Bronchial epithelial cell (primary cell): ENCODE results near the gene NOTO. TPM values are rescaled to one million over a fixed set of nuclear protein-coding genes. Genes with fewer than 3 reads are reported as not detected.

Experiments used
- DNase-seq: peaks from one replicate; pipeline ENCODE4 v3.0.0-alpha.2; 2010; ENCODE audit warnings: low read depth
- FAIRE-seq: peaks from 2 replicates; lab custom pipeline; 2011; peaks lifted over from hg19 to GRCh38; lab: Jason Lieb, UNC
- H3K27me3 ChIP-seq: 2 replicates; pipeline ENCODE4 v1.5.1; 2011; ENCODE audit warnings: low read length; ENCODE audit not compliant: control insufficient read depth, insufficient read depth
- H3K36me3 ChIP-seq: 2 replicates; pipeline ENCODE4 v1.5.1; 2011; ENCODE audit warnings: low read length; ENCODE audit not compliant: control insufficient read depth, insufficient read depth
- H3K4me3 ChIP-seq: 2 replicates; pipeline ENCODE4 v1.5.1; 2011; ENCODE audit warnings: mild to moderate bottlenecking, low read depth, low read length, control low read depth
- CTCF ChIP-seq: IDR thresholded peaks from 2 replicates; pipeline ENCODE4 v1.5.1; 2011; ENCODE audit warnings: mild to moderate bottlenecking, moderate library complexity, low read length, control low read depth, inconsistent platforms; ENCODE audit not compliant: insufficient read depth, severe bottlenecking
- total RNA-seq: library from RNA; depleted of rRNA; stranded (reverse); fragments of >200 nt; gene quantifications from 2 replicates; pipeline ENCODE4 v1.2.1, GENCODE V29; 2014

NOTO gene
- total RNA-seq, 1 donor from 2014 or later = not detected

GRCh38 chr2:73217160-73217559 is 14.8 kb downstream of the NOTO start:
- DNase-seq (no peak), FAIRE-seq (no peak)
- Histone ChIP-seq H3K4me3 (no peak overlapping the region), H3K27me3 (no peaks in the 10 kb centered on the region), H3K36me3 (peaks cover 6% of the 10 kb centered on the region)
- TF ChIP-seq CTCF = no peak

DNA sequence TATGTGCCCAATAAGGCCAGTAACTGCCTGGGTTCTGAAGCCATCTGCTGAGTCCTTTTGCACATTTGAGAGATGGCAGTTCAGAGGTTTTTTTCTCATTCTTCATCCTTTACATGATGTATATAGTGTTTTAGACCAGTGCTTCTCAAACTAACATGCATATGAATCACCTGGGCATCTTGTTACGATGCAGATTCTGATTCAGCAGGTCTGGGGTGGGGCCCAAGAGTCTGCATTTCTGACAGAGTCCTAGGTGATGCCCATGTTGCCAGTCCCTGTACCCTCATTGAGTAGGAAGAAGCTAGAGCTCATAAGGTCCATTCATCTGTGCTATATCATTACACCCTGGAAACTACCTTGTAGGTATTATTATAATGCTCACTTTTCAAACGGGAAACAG is 15.5 kb downstream of the NOTO start:
- TF ChIP-seq CTCF = no peak
- H3K4me3 ChIP-seq = no peak overlapping the region
- H3K27me3 ChIP-seq = no peaks in the 10 kb centered on the region
- peaks cover 6% of the 10 kb centered on the region for H3K36me3 ChIP-seq
- DNase-seq (peak; percentile 55), FAIRE-seq (no peak)

DNA sequence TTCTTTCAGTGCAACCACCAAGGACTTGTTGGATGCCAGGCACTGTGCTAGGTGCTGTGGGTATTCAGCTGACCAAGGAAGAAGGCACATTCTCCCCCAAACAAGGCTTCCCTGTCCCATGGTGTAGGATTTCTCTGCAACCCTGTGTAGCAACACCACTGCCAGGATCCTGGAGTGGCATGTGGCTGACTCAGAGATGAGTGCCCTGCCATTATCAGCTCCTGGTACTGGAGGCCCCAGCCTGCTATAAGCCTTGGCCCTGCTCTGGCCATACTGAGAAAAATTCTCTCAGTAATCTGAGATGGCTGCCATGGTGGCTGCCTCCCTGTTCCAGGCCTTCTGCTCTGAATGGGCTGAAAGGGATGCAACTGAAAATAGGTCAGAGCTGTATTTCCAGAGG is 15.9 kb downstream of the NOTO start:
- Histone ChIP-seq H3K27me3 (no peaks in the 10 kb centered on the region), H3K36me3 (peaks cover 7% of the 10 kb centered on the region), H3K4me3 (no peak overlapping the region)
- DNase-seq = peak; percentile 56
- TF ChIP-seq CTCF = no peak
- FAIRE-seq = no peak

DNA sequence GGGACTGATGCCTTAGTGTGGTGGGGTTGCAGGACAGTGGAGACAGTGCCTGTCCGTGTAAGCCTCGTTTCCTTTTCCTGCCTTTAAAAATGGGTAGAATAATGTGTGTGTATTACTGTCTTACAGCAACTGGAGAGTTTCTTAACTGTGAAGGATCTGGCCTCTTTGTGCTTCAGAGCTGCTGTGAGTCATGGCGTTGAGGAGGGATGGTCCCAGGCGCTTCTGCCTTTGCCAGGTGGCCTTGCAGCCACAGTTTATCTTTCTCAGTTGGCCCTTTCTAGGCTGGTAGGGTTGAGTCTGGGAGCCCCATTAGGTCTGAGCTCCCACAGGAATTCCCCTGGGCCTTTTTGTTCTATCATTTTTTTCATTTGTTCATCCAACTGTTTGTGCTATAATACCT is 21.4 kb downstream of the NOTO start:
- no peak for TF ChIP-seq CTCF
- no peaks in the 10 kb centered on the region for H3K27me3 ChIP-seq

GRCh38 chr2:73225513-73226360 is 23.4 kb downstream of the NOTO start:
- Histone ChIP-seq H3K36me3 (peaks cover 11% of the 10 kb centered on the region), H3K27me3 (no peaks in the 10 kb centered on the region), H3K4me3 (no peak overlapping the region)
- FAIRE-seq (peak; percentile 62), DNase-seq (no peak)
- TF ChIP-seq CTCF = no peak

More for the DNA sequence above, 21.4 kb downstream of the NOTO start:
- peak; percentile 84 for FAIRE-seq
- DNase-seq = no peak
- Histone ChIP-seq H3K4me3 (no peak overlapping the region), H3K36me3 (peaks cover 13% of the 10 kb centered on the region)
